ENCODE measurements around the gene GRID2IP.

Gene GRID2IP

DNA sequence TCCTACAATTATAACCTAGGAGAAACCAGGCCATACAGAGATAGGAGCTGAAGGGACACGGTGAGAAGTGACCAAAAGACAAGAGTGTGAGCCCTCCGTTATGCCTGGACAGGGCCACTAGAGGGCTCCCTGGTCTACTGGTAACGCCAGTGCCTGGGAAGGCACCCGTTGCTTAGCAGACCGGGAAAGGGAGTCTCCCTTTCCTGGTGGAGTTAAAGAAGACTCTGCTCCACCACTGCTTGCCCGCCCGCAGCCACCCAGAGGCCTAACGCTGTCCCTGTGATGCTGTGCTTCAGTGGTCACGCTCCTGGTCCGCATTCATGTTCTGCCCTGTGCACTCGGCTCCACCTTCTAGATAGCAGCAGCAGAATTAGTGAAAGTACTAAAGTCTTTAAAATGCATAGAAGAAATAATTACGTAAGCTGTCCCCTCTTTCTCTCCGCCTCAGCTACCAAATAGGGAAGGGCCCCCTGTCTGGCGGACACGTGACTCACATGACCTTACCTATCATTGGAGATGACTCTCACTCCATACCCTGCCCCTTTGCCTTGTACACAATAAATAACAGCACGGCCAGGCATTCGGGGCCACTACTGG is 34.8 kb downstream of the GRID2IP start:
- FAIRE-seq = peak; percentile 28

- no peak for FAIRE-seq
Observed at GRCh38 chr7:6513541-6513940, 37.7 kb downstream of the GRID2IP start.

DNA sequence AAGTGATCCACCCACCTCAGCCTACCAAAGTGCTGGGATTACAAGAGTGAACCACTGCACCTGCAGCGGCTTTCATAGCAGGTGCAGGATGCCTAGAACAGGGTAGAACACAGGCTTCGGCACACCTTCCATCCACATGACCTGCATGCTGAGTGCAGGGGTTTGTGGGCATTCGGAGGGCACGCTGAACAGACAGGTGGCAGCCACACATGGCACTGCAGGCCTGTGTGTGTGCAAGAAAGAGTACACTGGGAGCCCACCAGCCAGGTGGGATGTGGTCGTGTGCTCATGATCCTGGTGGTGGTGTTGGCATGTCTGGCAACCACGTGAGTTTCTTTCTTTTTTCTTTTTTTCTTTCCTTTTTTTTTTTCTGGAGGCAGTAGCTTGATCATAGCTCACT is 38.4 kb downstream of the GRID2IP start:
- FAIRE-seq = no peak

DNA sequence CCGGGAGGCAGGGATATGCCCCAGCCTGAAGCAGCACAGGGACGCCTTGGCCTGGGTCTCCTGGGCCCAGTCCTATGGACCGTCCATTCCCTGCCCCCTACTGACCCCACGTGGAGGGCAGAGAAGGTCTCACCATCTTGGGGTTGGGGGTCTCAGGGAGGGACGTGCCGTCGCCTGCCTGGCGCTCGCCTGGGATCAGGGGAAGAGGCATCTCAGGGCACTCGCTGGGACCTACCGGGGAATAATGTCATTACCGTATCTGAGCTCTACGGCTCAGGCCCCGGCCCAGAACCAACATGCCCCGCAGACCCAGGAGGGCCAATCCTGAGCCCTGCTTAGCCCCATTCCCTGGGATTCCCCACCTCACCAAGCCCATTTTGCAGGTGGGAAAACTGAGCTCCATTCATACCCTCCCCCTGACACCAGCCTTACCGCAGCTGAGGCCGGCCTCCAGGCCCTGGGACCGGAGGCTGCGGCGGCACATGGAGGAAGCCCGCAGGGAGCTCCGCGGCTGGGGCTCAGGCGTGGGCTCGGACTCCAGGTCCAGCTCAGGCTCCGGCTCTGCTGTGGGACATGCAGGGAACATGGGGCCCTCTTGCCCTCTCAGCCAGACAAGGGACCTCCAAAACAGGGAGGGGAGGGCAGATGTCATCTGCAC is 40.7 kb downstream of the GRID2IP start:
- no peak for FAIRE-seq

- FAIRE-seq = no peak
Observed at GRCh38 chr7:6508950-6509349, 42.3 kb downstream of the GRID2IP start.

DNA sequence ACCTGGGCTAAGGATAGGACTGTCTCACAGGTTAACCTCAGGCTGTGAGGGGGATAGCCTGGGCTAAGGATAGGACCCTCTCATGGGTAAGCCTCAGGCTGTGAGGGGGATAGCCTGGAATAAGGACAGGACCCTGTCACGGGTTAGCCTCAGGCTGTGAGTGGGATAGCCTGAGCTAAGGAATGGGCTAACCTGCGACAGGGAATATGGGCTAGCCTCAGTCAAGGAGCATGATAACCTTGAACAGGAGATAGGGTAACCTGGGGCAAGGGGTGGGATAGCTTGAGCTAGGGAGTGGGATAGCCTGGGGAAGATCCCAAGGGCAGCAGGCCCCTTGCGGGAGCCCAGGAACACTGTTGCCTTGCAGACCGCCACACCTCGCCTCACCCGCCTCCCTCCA is 42.7 kb downstream of the GRID2IP start:
- FAIRE-seq = no peak

GRCh38 chr7:6507906-6508305 is 43.4 kb downstream of the GRID2IP start:
- no peak for FAIRE-seq

- FAIRE-seq = no peak
Observed at GRCh38 chr7:6505685-6506559, 45.3 kb downstream of the GRID2IP start.

DNA sequence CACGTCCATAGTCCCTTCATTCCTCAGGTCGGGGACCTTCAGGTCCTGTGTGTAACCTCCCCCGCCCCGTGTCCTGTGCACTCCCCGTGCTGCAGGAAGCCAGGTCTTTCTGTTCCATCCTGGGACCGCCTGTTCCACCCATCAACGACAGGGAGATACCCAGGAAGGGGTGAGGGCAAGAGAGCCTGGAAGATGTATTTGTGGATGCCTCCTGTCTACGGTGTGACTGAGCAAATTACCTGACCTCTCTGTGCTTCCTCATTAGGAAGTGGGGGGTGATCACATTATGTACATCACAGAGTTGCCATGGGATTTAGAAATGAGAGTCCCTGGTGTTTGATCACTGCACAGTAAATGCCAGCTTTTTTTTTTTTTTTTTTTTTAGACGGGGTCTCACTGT is 46.3 kb downstream of the GRID2IP start:
- FAIRE-seq = no peak

- no peak for FAIRE-seq
Observed at GRCh38 chr7:6502886-6503285, 48.4 kb downstream of the GRID2IP start.

- no peak for FAIRE-seq
Observed at GRCh38 chr7:6501586-6502564, 49.4 kb downstream of the GRID2IP start.

GRCh38 chr7:6500691-6501090 is 50.6 kb downstream of the GRID2IP start:
- no peak for FAIRE-seq

DNA sequence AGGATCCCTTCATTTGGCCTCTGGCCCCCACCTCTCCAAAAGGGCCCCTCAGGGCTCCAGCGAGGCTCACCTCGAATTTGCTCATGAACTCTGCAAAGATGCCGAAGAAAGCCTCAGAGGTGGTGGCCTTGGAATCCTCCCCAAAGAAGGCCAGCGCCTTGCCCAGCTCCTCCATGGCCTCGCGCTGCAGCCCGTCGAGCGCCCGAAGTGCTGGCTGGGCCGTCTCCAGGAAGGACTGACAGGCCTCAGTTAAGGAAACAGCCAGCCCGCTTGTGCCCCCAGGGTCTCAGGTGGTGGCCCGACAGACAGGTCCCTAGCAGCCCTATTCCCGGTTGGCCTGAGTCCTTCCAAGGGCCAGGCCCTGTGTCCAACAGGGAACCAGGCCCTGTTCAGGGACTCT is 53.3 kb downstream of the GRID2IP start:
- no peak for FAIRE-seq

DNA sequence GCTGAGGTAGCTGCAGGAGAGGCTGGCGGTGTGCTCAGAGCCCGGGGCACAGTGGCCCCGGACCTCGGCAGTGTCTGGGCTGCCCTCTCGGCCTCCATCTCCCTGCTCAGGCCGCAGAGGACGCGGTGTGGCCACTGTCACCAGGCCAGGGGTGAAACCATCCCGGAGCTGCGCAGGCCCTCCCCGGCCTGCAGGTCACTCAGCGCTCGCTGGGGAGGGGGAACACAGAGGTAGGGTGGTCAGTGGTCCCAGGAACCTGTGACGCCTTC is 53.7 kb downstream of the GRID2IP start:
- FAIRE-seq = no peak

DNA sequence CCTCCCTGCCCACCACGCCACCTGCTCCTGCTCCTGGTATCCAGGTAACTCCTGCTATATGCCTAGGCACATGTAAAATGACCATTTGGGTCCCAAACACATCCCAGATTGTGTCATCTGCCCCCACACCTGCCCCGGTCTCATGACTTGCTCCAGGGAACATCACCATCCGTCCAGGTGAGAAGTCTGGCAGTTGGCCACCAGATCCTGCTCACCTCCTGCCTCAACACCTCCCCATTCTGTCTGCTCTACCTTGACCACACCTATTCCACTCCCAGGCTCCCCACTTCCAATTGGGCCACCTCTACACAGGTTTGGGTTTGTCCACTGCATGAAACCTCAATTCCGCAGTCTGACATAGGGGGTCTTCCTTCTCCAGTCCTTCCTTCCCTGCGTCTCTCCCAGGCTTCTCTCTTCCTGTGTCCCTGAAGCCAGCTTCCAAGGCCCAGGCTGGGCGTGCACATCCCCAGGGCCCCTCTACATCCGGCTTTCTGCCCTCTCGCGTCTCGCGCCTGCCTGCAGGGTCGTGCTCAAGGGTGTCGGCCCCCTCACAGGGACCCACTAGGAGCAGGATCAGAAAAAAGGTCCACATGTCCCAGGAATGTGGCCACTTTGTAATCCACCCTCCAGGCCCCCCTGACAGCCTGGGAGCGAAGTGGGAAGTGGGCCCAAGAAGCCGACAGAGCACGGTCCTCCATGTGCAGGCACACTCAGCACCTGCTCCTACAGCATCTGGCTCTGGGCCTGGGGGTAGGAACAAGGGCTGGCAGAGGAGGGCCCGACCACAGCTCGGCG is 54.2 kb downstream of the GRID2IP start:
- FAIRE-seq = no peak

GRCh38 chr7:6495597-6496262 is 55.5 kb downstream of the GRID2IP start:
- FAIRE-seq = no peak

DNA sequence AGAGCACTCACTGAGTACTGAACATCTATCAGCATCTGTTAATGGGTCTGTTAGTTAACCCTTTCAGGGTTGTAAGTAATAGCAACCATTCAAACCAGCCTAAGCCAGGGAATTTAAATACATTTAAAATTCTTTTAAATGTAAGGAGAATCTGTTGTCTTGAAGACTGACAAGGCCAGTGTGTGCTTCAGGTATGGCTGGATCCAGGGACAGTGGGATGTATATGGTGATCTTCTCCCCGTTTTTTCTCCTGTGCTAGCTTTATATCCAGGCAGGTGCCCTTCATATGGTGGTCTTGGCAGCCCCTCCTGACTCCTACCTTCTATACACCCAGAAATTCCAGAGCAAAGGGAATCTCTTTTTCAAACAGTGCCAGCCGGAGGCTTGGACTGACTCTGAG is 56.9 kb downstream of the GRID2IP start:
- FAIRE-seq = no peak

GRCh38 chr7:6491194-6491593 is 60.1 kb downstream of the GRID2IP start:
- FAIRE-seq = no peak

GRCh38 chr7:6489612-6490011 is 61.6 kb downstream of the GRID2IP start:
- no peak for FAIRE-seq

GRCh38 chr7:6487184-6487545 is 64.1 kb downstream of the GRID2IP start:
- no peak for FAIRE-seq

DNA sequence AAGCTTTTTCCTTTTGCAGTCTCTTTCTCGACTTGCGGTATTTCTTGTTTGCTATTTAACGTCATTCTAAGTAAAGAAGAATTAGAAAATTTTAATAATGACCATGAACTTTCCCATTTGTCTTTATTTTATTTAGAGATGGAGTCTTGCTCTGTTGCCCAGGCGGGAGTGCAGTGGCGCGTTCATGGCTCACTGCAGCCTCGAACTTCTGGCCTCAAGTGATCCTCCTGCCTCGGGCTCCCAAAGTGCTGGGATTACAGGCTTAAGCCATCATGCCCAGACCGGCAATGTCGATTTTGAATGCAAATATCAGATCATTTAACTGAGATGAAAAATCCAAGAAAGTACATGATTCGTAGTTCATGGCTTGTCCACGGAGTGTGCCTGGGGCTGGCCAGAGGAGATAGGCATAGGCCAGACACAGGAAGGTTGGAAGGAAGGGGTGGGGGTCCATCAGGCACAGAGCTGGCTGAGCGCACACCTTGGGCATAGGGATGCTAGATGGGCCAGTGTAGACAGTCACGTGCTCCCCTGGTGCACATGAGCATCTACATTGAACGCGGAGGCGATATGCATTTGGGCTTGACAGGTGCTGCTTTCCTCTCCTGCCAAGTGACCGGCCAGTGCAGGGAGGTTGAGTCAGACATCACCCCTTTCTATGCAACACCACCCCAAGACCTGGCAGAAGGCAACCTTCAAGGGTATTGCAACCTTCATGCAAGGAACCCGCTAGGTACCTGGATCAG is 64.7 kb downstream of the GRID2IP start:
- FAIRE-seq = no peak
